GM20000 (cell line): ENCODE data around the gene BEND6.

Source experiments
- DNase-seq: peaks from one replicate; pipeline ENCODE4 v3.0.0; 2012; ENCODE audit warnings: low spot score
- CTCF ChIP-seq: IDR thresholded peaks from 2 replicates; pipeline ENCODE4 v1.5.1; 2012; ENCODE audit warnings: mild to moderate bottlenecking, control low read depth; ENCODE audit errors: extremely low read depth, missing control alignments

Gene BEND6

DNA sequence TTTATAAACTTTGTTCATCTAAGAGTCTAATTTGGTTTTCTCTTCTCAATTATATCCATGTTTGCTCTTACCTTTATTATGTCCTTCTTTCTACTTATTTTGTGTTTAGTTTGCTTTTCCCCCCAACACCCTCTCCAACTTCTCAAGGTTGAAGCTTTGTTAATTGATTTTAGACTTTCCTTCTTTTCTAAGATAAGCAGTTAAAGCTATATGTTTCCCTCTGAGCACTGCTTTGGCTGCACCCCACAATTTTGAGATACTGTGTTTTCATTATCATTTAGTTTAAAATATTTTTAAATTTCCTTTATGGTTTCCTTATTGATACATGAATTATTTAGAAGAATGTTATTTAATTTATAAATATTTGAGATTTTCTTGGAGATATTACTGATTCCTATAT, 13.9 kb upstream of the BEND6 start:
- no peak for DNase-seq
- TF ChIP-seq CTCF, result no peak

- no peak for TF ChIP-seq CTCF
- no peak for DNase-seq
Observed at GRCh38 chr6:56944661-56945060, 10.2 kb upstream of the BEND6 start.

DNA sequence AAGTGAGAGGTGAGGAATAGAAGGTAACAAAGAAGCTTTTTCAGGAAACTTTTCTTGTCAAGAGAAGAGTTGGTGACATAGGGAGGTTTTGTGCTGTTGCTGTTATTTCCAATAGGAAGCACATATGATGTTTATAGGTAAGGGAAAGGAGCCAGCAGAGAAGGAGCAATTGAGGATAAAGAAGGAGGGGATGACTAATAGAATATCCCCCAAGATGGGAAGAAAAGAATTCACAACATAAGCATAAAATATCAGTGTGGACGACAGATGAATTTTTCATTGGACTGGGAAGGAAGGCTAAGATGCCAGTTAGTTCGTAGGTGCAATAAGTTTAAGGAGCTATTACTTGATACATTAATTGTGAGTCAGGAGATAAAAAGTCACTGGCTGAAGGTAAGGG, 8.5 kb upstream of the BEND6 start:
- no peak for DNase-seq
- no peak for TF ChIP-seq CTCF

GRCh38 chr6:56947924-56948323, 7.0 kb upstream of the BEND6 start:
- no peak for DNase-seq
- no peak for TF ChIP-seq CTCF

DNA sequence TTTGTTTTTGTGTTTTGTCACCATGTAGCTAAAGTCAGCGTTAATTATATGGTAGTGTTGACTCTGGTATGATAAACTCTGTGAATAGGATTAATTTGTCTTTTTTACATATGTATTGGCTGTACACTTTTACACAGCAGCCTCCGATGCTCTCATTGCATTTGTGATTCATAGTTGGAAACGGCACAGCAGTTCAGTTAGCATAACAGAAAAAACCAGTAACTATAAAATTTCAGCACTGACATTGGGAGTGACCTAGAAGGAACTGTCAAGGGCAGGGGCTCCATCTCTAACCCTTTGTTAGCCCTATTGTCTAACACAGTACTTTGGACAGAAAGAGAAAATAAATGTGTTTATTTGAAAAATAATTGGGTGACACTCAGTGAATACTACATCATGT, 5.6 kb upstream of the BEND6 start:
- DNase-seq, result no peak
- TF ChIP-seq CTCF, result no peak

DNA sequence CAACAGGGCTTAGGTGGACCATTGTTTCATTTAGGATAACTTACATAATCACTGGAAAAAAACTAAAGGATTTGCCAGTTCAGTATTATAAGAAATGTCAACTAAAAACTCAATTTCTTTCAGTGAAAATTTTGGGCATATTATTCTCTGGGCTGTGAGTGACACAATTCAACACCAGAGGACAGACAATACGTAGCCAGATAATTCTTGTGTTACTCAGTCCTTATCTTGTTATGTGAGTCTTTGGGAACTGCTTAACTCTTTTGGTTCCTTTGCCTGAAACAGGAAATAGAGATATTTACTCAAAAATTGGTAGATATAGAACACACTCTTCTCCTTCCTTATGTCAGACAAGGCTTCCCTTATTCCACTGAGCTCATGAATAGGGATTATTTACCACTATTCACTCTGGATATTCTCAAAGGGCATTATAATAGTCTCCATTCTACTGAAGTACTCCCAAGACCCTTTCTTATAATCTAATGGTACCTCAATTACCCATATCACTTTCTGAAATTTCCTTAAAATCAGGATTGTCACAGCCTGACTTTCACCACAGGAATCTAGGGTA, 4.9 kb upstream of the BEND6 start:
- no peak for TF ChIP-seq CTCF

DNA sequence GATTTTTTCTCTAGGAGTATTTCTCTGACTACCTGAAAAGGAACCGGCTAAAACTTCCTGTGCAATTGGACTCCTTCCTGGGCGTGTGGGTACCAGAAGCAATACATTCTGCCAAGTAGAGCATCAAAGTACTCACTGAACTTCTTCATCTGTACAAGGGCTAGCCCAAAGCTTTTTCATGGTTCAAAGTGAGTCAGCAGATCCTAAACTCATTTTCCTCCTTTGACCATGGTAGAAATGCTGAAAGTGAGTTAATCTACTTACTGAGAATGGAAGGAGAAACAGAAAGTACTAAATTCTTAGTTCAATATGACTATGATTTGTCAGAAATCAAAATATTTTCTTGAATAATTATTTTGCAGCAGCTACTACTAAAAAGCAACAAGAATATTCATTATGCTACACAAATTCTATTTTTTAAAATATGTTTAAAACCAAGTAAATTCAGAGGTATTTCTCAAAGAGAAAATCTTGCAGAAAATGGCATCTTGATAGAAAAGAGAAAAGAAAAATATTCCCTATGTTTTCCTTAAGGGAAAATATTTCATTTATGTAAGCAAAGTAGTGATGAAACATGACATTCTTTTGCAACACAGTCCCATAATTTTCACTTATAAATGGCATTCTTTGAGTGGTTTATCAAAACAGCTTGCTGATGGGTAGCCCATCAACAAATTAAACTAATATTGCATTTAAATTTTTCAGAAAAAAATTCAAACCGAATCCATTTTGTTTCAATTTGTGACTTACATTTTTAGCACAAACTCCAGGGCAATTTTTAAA, 3.7 kb upstream of the BEND6 start:
- DNase-seq, result no peak
- TF ChIP-seq CTCF, result no peak

More for the DNA sequence above, 4.9 kb upstream of the BEND6 start:
- no peak for DNase-seq
